MM.1S (cell line): Measurements from ENCODE around the gene RAB3IL1.

Source experiments
- DNase-seq: peaks from one replicate; pipeline ENCODE4 v3.0.0-alpha.2; 2015
- H2AFZ ChIP-seq: fragments of 300-600 bp; sonication (generic); 2 replicates; pipeline ENCODE4 v1.6.0; 2016; ENCODE audit warnings: antibody characterized with exemption, low read length
- H3F3A ChIP-seq: fragments of 300-600 bp; sonication (generic); 2 replicates; pipeline ENCODE4 v1.6.1; 2016; ENCODE audit warnings: mild to moderate bottlenecking, antibody characterized with exemption, low read length, moderate library complexity, mixed read lengths; ENCODE audit not compliant: insufficient read depth
- H3K27ac ChIP-seq: fragments of 300-600 bp; sonication (generic); 2 replicates; pipeline ENCODE4 v1.5.1; 2016; ENCODE audit warnings: mild to moderate bottlenecking, low read length
- H3K27me3 ChIP-seq: fragments of 300-600 bp; sonication (generic); replicated peaks from 2 replicates; pipeline ENCODE4 v1.6.0; 2016; ENCODE audit warnings: low read length; ENCODE audit not compliant: insufficient read depth
- H3K36me3 ChIP-seq: fragments of 300-600 bp; sonication (generic); replicated peaks from 2 replicates; pipeline ENCODE4 v1.6.1; 2016; ENCODE audit warnings: mild to moderate bottlenecking, low read length, mixed read lengths; ENCODE audit not compliant: insufficient read depth
- H3K4me1 ChIP-seq: fragments of 300-600 bp; sonication (generic); 2 replicates; pipeline ENCODE4 v1.6.1; 2016; ENCODE audit warnings: low read length, mixed read lengths
- H3K4me2 ChIP-seq: fragments of 300-600 bp; sonication (generic); 2 replicates; pipeline ENCODE4 v1.6.0; 2016; ENCODE audit warnings: low read depth, low read length
- H3K4me3 ChIP-seq: fragments of 300-600 bp; sonication (generic); 2 replicates; pipeline ENCODE4 v1.5.1; 2016; ENCODE audit warnings: low read length, mixed read lengths
- H3K79me2 ChIP-seq: fragments of 300-600 bp; sonication (generic); 2 replicates; pipeline ENCODE4 v1.6.1; 2016; ENCODE audit warnings: mixed run types, low read length, mixed read lengths
- H3K9ac ChIP-seq: fragments of 300-600 bp; sonication (generic); 2 replicates; pipeline ENCODE4 v1.6.1; 2016; ENCODE audit warnings: low read length, mixed read lengths
- H3K9me2 ChIP-seq: fragments of 300-600 bp; sonication (generic); replicated peaks from 2 replicates; pipeline ENCODE4 v1.6.1; 2016; ENCODE audit warnings: mild to moderate bottlenecking, low read length, mixed read lengths; ENCODE audit not compliant: insufficient read depth
- H3K9me3 ChIP-seq: fragments of 300-600 bp; sonication (generic); replicated peaks from 2 replicates; pipeline ENCODE4 v1.6.1; 2016; ENCODE audit warnings: mild to moderate bottlenecking, low read length, mixed read lengths; ENCODE audit not compliant: insufficient read depth
- H4K20me1 ChIP-seq: fragments of 300-600 bp; sonication (generic); 2 replicates; pipeline ENCODE4 v1.6.1; 2016; ENCODE audit warnings: mild to moderate bottlenecking, low read length, moderate library complexity, mixed read lengths; ENCODE audit not compliant: insufficient read depth
- EZH2 ChIP-seq: fragments of 300-600 bp; sonication (generic); optimal IDR thresholded peaks from 2 replicates; pipeline ENCODE3; 2017; ENCODE audit warnings: low read depth, mild to moderate bottlenecking, antibody characterized with exemption, low read length, mixed read lengths
- EZH2phosphoT487 ChIP-seq: fragments of 300-600 bp; sonication (generic); IDR thresholded peaks from 2 replicates; pipeline ENCODE4 v1.6.1; 2018; ENCODE audit warnings: antibody characterized with exemption, low read length
- TF ChIP-seq, protein P1 (sequence below): fragments of 300-600 bp; sonication (generic); IDR thresholded peaks from 2 replicates; pipeline ENCODE4 v1.5.1; 2016; ENCODE audit warnings: antibody characterized with exemption, low read length, mixed read lengths

RAB3IL1 gene

DNA sequence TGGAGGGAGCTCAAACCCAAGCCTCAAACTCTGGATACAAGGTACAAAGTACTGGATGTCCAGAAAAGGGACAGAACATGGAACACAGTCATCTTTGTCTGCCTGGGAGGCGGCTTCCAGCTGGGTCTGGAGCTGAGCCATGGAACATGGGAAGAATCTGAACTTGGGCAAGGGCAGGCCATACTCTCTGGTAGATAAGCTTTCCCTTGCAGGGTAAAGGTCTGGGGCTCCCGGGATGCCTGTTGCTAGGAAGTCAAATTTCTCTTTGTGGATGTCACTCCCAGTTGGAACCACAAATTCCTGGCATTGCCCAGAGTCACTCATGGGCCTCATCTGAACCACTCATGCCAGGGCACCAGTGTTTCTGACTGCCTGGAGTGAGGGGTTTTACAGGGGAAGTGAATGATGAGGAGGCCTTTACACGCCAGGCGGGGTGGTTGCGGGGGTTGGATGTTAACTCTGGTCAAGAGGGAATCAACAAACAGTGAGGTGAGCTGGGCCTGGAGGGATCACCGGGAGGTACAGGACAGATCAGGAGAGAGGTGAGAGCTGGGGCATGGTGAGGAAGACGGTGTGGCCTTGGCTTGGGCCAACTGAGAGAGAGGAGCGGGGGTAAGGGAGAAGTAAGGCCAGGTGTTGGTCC is 44.3 kb upstream of the RAB3IL1 start:
- no peak for DNase-seq
- Histone ChIP-seq H3F3A (no peaks in the 10 kb centered on the region), H3K27ac (no peak overlapping the region), H3K9me2 (no peaks in the 10 kb centered on the region), H3K9ac (no peak overlapping the region), H3K36me3 (no peaks in the 10 kb centered on the region; the same call in 1 of the 2 replicates), H3K4me3 (no peak overlapping the region), H3K9me3 (no peaks in the 10 kb centered on the region), H4K20me1 (no peaks in the 10 kb centered on the region), H3K27me3 (no peaks in the 10 kb centered on the region; the same call in 1 of the 2 replicates), H3K4me1 (peaks cover 24% of the 10 kb centered on the region), H3K4me2 (no peak overlapping the region), H2AFZ (no peak overlapping the region), H3K79me2 (peaks cover 15% of the 10 kb centered on the region)
- no peak for TF ChIP-seq EZH2phosphoT487
- TF ChIP-seq EZH2 = no peak
- TF ChIP-seq, protein P1, sequence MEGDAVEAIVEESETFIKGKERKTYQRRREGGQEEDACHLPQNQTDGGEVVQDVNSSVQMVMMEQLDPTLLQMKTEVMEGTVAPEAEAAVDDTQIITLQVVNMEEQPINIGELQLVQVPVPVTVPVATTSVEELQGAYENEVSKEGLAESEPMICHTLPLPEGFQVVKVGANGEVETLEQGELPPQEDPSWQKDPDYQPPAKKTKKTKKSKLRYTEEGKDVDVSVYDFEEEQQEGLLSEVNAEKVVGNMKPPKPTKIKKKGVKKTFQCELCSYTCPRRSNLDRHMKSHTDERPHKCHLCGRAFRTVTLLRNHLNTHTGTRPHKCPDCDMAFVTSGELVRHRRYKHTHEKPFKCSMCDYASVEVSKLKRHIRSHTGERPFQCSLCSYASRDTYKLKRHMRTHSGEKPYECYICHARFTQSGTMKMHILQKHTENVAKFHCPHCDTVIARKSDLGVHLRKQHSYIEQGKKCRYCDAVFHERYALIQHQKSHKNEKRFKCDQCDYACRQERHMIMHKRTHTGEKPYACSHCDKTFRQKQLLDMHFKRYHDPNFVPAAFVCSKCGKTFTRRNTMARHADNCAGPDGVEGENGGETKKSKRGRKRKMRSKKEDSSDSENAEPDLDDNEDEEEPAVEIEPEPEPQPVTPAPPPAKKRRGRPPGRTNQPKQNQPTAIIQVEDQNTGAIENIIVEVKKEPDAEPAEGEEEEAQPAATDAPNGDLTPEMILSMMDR = no peak

DNA sequence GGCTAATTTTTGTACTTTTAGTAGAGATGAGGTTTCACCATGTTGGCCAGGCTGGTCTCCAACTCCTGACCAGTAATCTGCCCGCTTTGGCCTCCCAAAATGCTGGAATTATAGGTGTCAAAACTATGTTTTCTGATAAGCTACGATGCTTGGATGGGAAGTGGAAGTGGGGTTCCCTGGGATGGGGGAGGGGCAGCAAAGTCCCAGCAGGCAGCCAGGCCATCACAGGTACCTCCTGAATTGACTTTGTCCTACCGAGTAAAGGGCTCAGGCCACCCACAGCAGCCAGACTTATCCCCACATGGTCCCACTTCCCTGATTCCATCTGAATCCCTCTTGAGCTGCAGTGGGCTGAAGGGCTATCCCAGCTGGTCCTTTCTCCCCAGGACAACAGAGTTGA is 43.2 kb upstream of the RAB3IL1 start:
- H3K4me1 ChIP-seq = peaks cover 18% of the 10 kb centered on the region
- H3K4me3 ChIP-seq = no peak overlapping the region
- H2AFZ ChIP-seq = no peak overlapping the region
- H4K20me1 ChIP-seq = no peaks in the 10 kb centered on the region
- H3K9ac ChIP-seq = no peak overlapping the region
- no peaks in the 10 kb centered on the region for H3K9me3 ChIP-seq
- H3K36me3 ChIP-seq = no peaks in the 10 kb centered on the region; the same call in 1 of the 2 replicates
- H3K27ac ChIP-seq = no peak overlapping the region
- H3F3A ChIP-seq = no peaks in the 10 kb centered on the region
- TF ChIP-seq, protein P1 = no peak
- TF ChIP-seq EZH2phosphoT487 = no peak
- TF ChIP-seq EZH2 = no peak
- DNase-seq = no peak
- H3K79me2 ChIP-seq = peaks cover 4% of the 10 kb centered on the region; the same call in 1 of the 2 replicates
- no peaks in the 10 kb centered on the region; the same call in 1 of the 2 replicates for H3K27me3 ChIP-seq
- no peak overlapping the region for H3K4me2 ChIP-seq
- H3K9me2 ChIP-seq = no peaks in the 10 kb centered on the region

DNA sequence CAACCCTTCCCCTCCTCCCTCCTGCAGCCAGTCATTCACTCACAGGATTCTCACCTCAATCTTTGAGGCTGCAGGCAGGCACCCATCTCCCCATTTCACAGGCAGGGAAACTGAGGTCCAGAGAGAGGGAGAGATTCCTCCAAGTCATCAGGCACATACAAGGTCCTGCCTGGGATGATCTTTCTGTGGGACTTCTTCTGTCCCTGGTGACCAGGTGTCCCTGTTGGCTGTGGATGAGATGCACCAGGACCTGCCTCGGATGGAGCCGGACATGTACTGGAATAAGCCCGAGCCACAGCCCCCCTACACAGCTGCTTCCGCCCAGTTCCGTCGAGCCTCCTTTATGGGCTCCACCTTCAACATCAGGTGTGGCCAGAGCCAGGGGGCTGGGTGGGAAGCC is 42.3 kb upstream of the RAB3IL1 start:
- no peak for DNase-seq
- no peaks in the 10 kb centered on the region for H3K79me2 ChIP-seq
- TF ChIP-seq, protein P1 = no peak
- TF ChIP-seq EZH2phosphoT487 (no peak), EZH2 (no peak)
- no peak overlapping the region for H3K4me3 ChIP-seq
- H3K27me3 ChIP-seq = peaks cover under 1% of the 10 kb centered on the region
- H3K4me1 ChIP-seq = peaks cover 16% of the 10 kb centered on the region
- no peak overlapping the region for H3K4me2 ChIP-seq
- H4K20me1 ChIP-seq = no peaks in the 10 kb centered on the region
- no peaks in the 10 kb centered on the region; the same call in 1 of the 2 replicates for H3K36me3 ChIP-seq
- H3K9me3 ChIP-seq = no peaks in the 10 kb centered on the region
- no peaks in the 10 kb centered on the region for H3F3A ChIP-seq
- H2AFZ ChIP-seq = no peak overlapping the region
- no peaks in the 10 kb centered on the region for H3K9me2 ChIP-seq
- no peak overlapping the region for H3K27ac ChIP-seq
- no peak overlapping the region for H3K9ac ChIP-seq
